Esophagus squamous epithelium (tissue), 4 donors: ENCODE data around the gene LIN28B.

ENCODE experiments used
- POLR2A ChIP-seq, 4 donors: fragments of 450-650 bp; IDR thresholded peaks; one replicate each; pipeline ENCODE4 v1.6.1; 2017; ENCODE audit warnings: antibody characterized with exemption in 4 of 4, mild to moderate bottlenecking in 4 of 4, moderate library complexity in 3 of 4
- TF ChIP-seq, protein P1 (sequence below), 6 experiments: fragments of 450-650 bp in 4 of 6; fragments of 200-600 bp in 2 of 6; sonication (generic) in 2 of 6; IDR thresholded peaks; one replicate each; pipeline ENCODE4 v1.5.1; 2016 to 2019; ENCODE audit warnings: antibody characterized with exemption in 6 of 6, mild to moderate bottlenecking in 4 of 6, moderate library complexity in 4 of 6

DNA sequence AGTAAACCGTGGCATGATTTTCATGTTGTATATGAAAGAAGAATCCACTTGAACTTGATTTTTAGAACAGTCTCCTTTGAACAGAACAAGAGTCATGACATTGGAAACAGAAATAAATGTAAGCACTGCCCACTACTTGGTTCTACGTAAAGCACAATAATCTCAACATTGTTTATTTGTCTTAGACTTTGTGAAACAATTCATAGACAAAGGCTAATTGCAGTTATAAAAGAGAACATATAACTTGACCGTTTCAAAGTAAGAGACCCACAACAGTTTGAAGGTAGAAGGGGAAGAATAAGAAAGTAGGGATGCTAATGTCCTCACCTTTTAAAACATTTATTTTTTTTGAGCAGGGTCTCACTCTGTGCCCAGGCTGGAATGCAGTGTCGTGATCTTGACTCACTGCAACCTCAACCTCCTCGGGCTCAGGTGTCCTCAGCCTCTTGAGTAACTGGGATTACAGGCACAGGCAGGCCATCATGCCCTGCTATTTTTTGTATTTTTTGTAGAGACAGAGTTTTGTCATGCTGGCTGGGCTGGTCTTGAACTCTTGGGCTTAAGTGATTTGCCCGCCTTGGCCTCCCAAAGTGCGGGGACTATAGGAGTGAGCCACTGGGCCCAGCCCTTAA lies 151.8 kb downstream of the LIN28B start:
- TF ChIP-seq, protein P1, sequence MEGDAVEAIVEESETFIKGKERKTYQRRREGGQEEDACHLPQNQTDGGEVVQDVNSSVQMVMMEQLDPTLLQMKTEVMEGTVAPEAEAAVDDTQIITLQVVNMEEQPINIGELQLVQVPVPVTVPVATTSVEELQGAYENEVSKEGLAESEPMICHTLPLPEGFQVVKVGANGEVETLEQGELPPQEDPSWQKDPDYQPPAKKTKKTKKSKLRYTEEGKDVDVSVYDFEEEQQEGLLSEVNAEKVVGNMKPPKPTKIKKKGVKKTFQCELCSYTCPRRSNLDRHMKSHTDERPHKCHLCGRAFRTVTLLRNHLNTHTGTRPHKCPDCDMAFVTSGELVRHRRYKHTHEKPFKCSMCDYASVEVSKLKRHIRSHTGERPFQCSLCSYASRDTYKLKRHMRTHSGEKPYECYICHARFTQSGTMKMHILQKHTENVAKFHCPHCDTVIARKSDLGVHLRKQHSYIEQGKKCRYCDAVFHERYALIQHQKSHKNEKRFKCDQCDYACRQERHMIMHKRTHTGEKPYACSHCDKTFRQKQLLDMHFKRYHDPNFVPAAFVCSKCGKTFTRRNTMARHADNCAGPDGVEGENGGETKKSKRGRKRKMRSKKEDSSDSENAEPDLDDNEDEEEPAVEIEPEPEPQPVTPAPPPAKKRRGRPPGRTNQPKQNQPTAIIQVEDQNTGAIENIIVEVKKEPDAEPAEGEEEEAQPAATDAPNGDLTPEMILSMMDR (IDR thresholded peaks at IDR 0.05): no peak
- no peak for TF ChIP-seq POLR2A (IDR thresholded peaks at IDR 0.05)
